DOHH2 (cell line): ENCODE data around the gene AQP12A.
"Not testable (repeated sequence)": the region's sequence is repeated elsewhere in the genome, so short reads cannot be mapped to it uniquely, and the experiment has no call there.

Experiments
- EZH2phosphoT487 ChIP-seq: fragments of 200-600 bp; sonication (generic); IDR thresholded peaks from 2 replicates; pipeline ENCODE4 v1.6.1; 2017; ENCODE audit warnings: borderline replicate concordance, mild to moderate bottlenecking, antibody characterized with exemption, low read length, moderate library complexity, mixed read lengths
- TF ChIP-seq, protein P1 (sequence below): fragments of 200-600 bp; sonication (generic); IDR thresholded peaks from one replicate; pipeline ENCODE4 v1.5.1; 2014; ENCODE audit warnings: antibody characterized with exemption, mild to moderate bottlenecking, low read depth, low read length; ENCODE audit not compliant: poor library complexity, severe bottlenecking

DNA sequence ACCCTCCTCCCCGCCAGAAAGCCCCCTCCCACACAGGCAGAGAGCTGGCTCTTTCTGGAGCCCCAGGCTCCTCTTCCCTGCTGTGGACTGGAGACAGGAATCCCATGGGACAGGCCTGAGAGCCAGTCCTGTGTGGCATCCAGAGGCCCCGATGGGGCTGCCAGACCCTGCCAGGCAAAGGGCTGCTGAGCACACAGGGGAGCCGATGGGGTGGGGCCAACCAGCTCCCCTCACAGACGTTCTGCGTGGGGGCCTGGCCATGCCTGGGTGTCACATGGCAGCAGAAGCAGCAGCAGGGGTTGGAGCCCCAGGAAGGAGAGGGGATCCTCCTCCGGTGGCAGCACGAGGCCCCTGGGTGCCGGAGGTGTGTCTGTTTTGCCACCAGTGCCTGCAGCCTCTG is 8.2 kb downstream of the AQP12A start:
- TF ChIP-seq, protein P1, sequence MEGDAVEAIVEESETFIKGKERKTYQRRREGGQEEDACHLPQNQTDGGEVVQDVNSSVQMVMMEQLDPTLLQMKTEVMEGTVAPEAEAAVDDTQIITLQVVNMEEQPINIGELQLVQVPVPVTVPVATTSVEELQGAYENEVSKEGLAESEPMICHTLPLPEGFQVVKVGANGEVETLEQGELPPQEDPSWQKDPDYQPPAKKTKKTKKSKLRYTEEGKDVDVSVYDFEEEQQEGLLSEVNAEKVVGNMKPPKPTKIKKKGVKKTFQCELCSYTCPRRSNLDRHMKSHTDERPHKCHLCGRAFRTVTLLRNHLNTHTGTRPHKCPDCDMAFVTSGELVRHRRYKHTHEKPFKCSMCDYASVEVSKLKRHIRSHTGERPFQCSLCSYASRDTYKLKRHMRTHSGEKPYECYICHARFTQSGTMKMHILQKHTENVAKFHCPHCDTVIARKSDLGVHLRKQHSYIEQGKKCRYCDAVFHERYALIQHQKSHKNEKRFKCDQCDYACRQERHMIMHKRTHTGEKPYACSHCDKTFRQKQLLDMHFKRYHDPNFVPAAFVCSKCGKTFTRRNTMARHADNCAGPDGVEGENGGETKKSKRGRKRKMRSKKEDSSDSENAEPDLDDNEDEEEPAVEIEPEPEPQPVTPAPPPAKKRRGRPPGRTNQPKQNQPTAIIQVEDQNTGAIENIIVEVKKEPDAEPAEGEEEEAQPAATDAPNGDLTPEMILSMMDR: not testable (repeated sequence)
- not testable (repeated sequence) for TF ChIP-seq EZH2phosphoT487
